ENCODE measurements around the gene RPTOR. TPM values are rescaled to one million over a fixed set of nuclear protein-coding genes. Genes with fewer than 3 reads are reported as not detected.

The RPTOR gene
- polyA plus RNA-seq, 1 donor (not counting 4 experiments of a cell fraction or from before 2014, with no cell fraction given), result 4.0 TPM

DNA sequence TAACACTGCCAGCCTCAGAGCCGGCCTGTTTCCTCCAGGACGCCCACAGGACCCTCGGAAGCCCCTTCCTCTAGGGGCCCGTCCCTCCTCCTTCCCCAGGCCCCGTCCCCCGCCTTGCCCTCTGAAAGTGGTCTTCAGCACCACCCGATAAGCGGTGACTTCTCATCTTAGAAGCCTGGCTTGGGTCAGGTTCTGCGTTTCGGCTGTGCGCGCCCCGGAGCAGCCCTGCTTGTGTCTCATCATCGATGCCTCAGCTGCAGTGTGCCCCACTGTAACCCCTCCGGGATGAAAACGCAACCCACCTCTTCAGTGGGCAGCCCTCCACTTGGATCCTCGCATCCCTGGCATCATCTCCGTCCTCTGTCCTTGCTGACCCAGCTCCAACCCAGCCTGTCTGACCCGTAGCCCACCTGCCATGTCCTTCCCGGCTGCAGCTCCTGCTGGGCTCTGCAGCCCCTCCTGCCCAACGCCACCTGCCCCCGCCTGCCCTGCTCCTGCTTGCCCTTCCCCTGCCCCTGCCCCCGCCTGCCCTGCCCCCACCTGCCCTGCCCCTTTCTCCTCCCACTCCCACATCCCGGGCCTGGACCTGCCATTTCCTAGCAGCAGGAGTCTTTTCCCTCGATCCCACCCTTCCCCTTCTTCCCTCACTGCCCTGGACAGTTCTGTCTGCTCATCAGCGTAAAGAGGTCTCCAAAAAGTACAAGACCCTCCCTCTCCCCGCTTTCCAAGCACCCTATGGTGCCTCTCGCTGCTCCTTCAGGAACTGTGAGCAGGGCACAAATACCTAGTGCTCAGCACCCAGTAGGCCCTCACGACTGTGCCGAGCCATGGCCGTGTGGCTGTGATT is 334.5 kb downstream of the RPTOR start:
- Histone ChIP-seq H2AFZ (ENCODE audit: control insufficient read depth, low read length) (no peak overlapping the region), H3K4me2 (ENCODE audit: control insufficient read depth, extremely low read depth, insufficient read depth, low read depth, low read length) (no peak overlapping the region), H4K20me1 (ENCODE audit: control insufficient read depth, extremely low read depth, insufficient read depth, low read length) (no peaks in the 10 kb centered on the region), H3K79me2 (ENCODE audit: control insufficient read depth, insufficient read depth, low read length) (no peaks in the 10 kb centered on the region), H3K9me3 (ENCODE audit: control insufficient read depth, low read depth, low read length) (no peaks in the 10 kb centered on the region), H3K4me3 (ENCODE audit: control insufficient read depth in 2 of 3, extremely low read depth in 1 of 3, insufficient read depth in 2 of 3, low read depth in 1 of 3, low read length in 3 of 3) (no peak overlapping the region), H3K36me3 (ENCODE audit: control insufficient read depth in 2 of 2, extremely low read depth in 1 of 2, insufficient read depth in 2 of 2, low read length in 2 of 2) (peaks cover 10 to 11% of the 10 kb centered on the region in 2 experiments), H3K27me3 (ENCODE audit: control insufficient read depth, extremely low read depth, insufficient read depth, low read length) (no peaks in the 10 kb centered on the region), H3K27ac (ENCODE audit: control insufficient read depth, insufficient read depth, low read length) (no peak overlapping the region), H3K9me1 (ENCODE audit: control insufficient read depth, extremely low read depth, insufficient read depth, low read length) (no peaks in the 10 kb centered on the region), H3K4me1 (ENCODE audit: control insufficient read depth, extremely low read depth, insufficient read depth, low read length) (no peaks in the 10 kb centered on the region), H3K9ac (ENCODE audit: control insufficient read depth, extremely low read depth, insufficient read depth, low read length) (no peak overlapping the region)
- no peak for DNase-seq (ENCODE audit: low read depth, low spot score)
- TF ChIP-seq, protein P1, sequence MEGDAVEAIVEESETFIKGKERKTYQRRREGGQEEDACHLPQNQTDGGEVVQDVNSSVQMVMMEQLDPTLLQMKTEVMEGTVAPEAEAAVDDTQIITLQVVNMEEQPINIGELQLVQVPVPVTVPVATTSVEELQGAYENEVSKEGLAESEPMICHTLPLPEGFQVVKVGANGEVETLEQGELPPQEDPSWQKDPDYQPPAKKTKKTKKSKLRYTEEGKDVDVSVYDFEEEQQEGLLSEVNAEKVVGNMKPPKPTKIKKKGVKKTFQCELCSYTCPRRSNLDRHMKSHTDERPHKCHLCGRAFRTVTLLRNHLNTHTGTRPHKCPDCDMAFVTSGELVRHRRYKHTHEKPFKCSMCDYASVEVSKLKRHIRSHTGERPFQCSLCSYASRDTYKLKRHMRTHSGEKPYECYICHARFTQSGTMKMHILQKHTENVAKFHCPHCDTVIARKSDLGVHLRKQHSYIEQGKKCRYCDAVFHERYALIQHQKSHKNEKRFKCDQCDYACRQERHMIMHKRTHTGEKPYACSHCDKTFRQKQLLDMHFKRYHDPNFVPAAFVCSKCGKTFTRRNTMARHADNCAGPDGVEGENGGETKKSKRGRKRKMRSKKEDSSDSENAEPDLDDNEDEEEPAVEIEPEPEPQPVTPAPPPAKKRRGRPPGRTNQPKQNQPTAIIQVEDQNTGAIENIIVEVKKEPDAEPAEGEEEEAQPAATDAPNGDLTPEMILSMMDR (optimal IDR thresholded peaks at IDR 0.05 in 1 of 3, IDR thresholded peaks at IDR 0.05 in 1 of 3, conservative IDR thresholded peaks at IDR 0.05 in 1 of 3; ENCODE audit: extremely low read depth in 1 of 3, insufficient read depth in 2 of 3, low read length in 3 of 3), result no peak
- TF ChIP-seq EZH2 (IDR thresholded peaks at IDR 0.05; ENCODE audit: low read length), result no peak
- no peak for FAIRE-seq
- dilution Hi-C loops (cut with MboI; ENCODE audit: extremely low pct_ligation_motif_present, low sequenced_read_pairs), result no loop called here

DNA sequence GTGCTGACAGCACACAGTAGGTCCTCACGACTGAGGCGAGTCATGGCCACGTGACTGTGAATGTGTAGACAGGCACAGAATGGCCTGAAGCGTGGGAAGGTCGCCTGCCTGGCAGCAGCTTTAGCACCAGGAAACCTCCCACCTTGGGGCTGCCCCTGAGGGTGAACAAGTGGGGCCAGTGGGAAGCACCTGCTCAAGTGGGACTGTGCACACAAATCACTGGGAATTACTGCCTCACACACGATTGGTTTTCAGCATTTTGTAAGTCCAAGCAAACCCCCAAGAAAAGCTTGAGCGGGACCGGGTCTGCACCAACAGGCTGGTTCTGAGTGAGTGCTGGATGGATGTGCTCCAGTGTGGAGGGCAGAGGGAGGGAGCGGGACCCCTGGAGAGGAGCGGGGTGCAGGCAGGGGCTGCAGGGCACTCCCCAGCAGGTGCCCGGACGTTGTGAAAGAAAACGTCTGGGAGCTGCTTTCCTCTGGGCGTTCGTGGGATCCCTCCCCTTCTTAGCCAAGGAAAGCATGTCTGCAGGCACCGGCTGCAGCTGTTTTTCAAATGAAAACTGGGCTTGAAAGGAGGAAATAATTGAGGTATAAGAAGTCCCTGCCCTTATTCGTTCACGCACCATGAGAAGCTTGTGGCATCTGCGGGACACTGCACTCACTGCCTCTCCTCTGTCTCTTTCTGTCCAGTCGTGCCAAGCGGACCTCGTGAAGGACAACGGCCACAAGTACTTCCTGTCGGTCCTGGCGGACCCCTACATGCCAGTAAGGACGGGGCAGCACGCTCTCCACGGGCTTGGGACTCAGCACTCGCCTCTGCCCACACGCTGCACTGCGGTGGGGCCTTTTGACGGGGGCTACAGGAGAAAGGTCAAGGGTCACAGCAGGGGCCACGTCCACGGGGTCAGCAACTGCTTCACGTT is 335.3 kb downstream of the RPTOR start:
- H3K4me1 ChIP-seq (ENCODE audit: control insufficient read depth, extremely low read depth, insufficient read depth, low read length), result no peaks in the 10 kb centered on the region
- H3K36me3 ChIP-seq (ENCODE audit: control insufficient read depth in 2 of 2, extremely low read depth in 1 of 2, insufficient read depth in 2 of 2, low read length in 2 of 2), result peaks cover 11 to 13% of the 10 kb centered on the region in 2 experiments
- FAIRE-seq (no peak), DNase-seq (ENCODE audit: low read depth, low spot score) (no peak)
- no peak overlapping the region for H2AFZ ChIP-seq (ENCODE audit: control insufficient read depth, low read length)
- no peaks in the 10 kb centered on the region for H4K20me1 ChIP-seq (ENCODE audit: control insufficient read depth, extremely low read depth, insufficient read depth, low read length)
- no peak overlapping the region for H3K9ac ChIP-seq (ENCODE audit: control insufficient read depth, extremely low read depth, insufficient read depth, low read length)
- H3K9me1 ChIP-seq (ENCODE audit: control insufficient read depth, extremely low read depth, insufficient read depth, low read length), result no peaks in the 10 kb centered on the region
- H3K4me3 ChIP-seq (ENCODE audit: control insufficient read depth in 2 of 3, extremely low read depth in 1 of 3, insufficient read depth in 2 of 3, low read depth in 1 of 3, low read length in 3 of 3), result no peak overlapping the region
- no peaks in the 10 kb centered on the region for H3K79me2 ChIP-seq (ENCODE audit: control insufficient read depth, insufficient read depth, low read length)
- no peaks in the 10 kb centered on the region for H3K9me3 ChIP-seq (ENCODE audit: control insufficient read depth, low read depth, low read length)
- no peak for TF ChIP-seq EZH2 (IDR thresholded peaks at IDR 0.05; ENCODE audit: low read length)
- H3K27ac ChIP-seq (ENCODE audit: control insufficient read depth, insufficient read depth, low read length), result no peak overlapping the region
- H3K27me3 ChIP-seq (ENCODE audit: control insufficient read depth, extremely low read depth, insufficient read depth, low read length), result no peaks in the 10 kb centered on the region
- H3K4me2 ChIP-seq (ENCODE audit: control insufficient read depth, extremely low read depth, insufficient read depth, low read depth, low read length), result no peak overlapping the region
- dilution Hi-C loops (cut with MboI; ENCODE audit: extremely low pct_ligation_motif_present, low sequenced_read_pairs), result no loop called here

Measured in keratinocyte (primary cell).